SK-N-SH (cell line): ENCODE measurements around the gene TEX9. TPM values are rescaled to one million over a fixed set of nuclear protein-coding genes. Genes with fewer than 3 reads are reported as not detected.

Experiments
- CTCF ChIA-PET: fragments of 300-600, 350-600 bp; formaldehyde crosslinking; extraction: SDS; loops from one replicate; lab custom pipeline; 2021; lab: Yijun Ruan, JAX
- POLR2A ChIA-PET: fragments of 350-600 bp; sonication (Branson Sonifier 250); formaldehyde crosslinking; extraction: SDS; loops from one replicate; lab custom pipeline; 2020; ENCODE audit warnings: antibody characterized with exemption, inconsistent platforms; lab: Yijun Ruan, JAX
- DNase-seq: peaks from one replicate; pipeline ENCODE4 v3.0.0; 2012
- H2AFZ ChIP-seq: fragments of 200-600 bp; sonication (generic); 2 replicates; pipeline ENCODE4 v1.8.1; 2016; ENCODE audit warnings: antibody characterized with exemption, mild to moderate bottlenecking, low read depth
- H3F3A ChIP-seq: fragments of 200-600 bp; sonication (generic); replicated peaks from 2 replicates; pipeline ENCODE3; 2016; ENCODE audit warnings: antibody characterized with exemption, mild to moderate bottlenecking; ENCODE audit not compliant: insufficient read depth
- H3K27ac ChIP-seq, 2 experiments: fragments of 200-500 bp in 1 of 2; fragments of 200-600 bp in 1 of 2; sonication (Bioruptor generic) in 1 of 2; sonication (generic), shearing (Covaris generic) in 1 of 2; 2 replicates each; pipeline versions ENCODE4 v1.5.1 to v1.6.1; 2014 to 2016; ENCODE audit warnings: low read depth in 2 of 2, inconsistent platforms in 1 of 2, low read length in 1 of 2, mild to moderate bottlenecking in 1 of 2, mixed read lengths in 1 of 2
- H3K27me3 ChIP-seq: fragments of 200-600 bp; sonication (generic), shearing (Covaris generic); 2 replicates; pipeline ENCODE4 v1.6.1; 2016; ENCODE audit warnings: mixed run types; ENCODE audit not compliant: insufficient read depth
- H3K36me3 ChIP-seq, 2 experiments: fragments of 200-500 bp in 1 of 2; fragments of 200-600 bp in 1 of 2; sonication (Bioruptor generic) in 1 of 2; sonication (generic) in 1 of 2; replicated peaks in 1 of 2; 2 replicates each; pipeline versions ENCODE3 to v1.5.1; 2014 to 2016; ENCODE audit warnings: low read length in 1 of 2, mild to moderate bottlenecking in 1 of 2; ENCODE audit not compliant: insufficient read depth in 2 of 2, control insufficient read depth in 1 of 2
- H3K4me1 ChIP-seq, 2 experiments: fragments of 200-500 bp in 1 of 2; fragments of 200-600 bp in 1 of 2; sonication (Bioruptor generic) in 1 of 2; sonication (generic), shearing (Covaris generic) in 1 of 2; 2 replicates each; pipeline versions ENCODE4 v1.5.1 to v1.6.1; 2014 to 2016; ENCODE audit warnings: low read depth in 1 of 2, low read length in 1 of 2, mixed run types in 1 of 2; ENCODE audit not compliant: insufficient read depth in 2 of 2, control insufficient read depth in 1 of 2
- H3K4me2 ChIP-seq: fragments of 200-600 bp; sonication (generic), shearing (Covaris generic); 2 replicates; pipeline ENCODE4 v1.6.1; 2017; ENCODE audit warnings: mixed run types
- H3K4me3 ChIP-seq, 2 experiments: fragments of 200-500 bp in 1 of 2; fragments of 200-600 bp in 1 of 2; sonication (Bioruptor generic) in 1 of 2; sonication (generic), shearing (Covaris generic) in 1 of 2; 2 replicates each; pipeline versions ENCODE4 v1.5.1 to v1.8.1; 2014 to 2016; ENCODE audit warnings: low read depth in 2 of 2, inconsistent platforms in 1 of 2, low read length in 1 of 2, mild to moderate bottlenecking in 1 of 2, mixed read lengths in 1 of 2, moderate library complexity in 1 of 2
- H3K79me2 ChIP-seq: fragments of 200-600 bp; sonication (generic); 2 replicates; pipeline ENCODE4 v1.8.1; 2017; ENCODE audit warnings: mild to moderate bottlenecking; ENCODE audit not compliant: insufficient read depth
- H3K9ac ChIP-seq: fragments of 200-600 bp; sonication (generic); 2 replicates; pipeline ENCODE4 v1.6.1; 2017; ENCODE audit warnings: mixed run types
- H3K9me2 ChIP-seq: fragments of 200-600 bp; sonication (generic); 2 replicates; pipeline ENCODE4 v1.6.1; 2017; ENCODE audit warnings: mixed run types
- H3K9me3 ChIP-seq: fragments of 200-600 bp; sonication (generic); 2 replicates; pipeline ENCODE4 v1.6.1; 2017; ENCODE audit warnings: mixed run types, mild to moderate bottlenecking, moderate library complexity
- H4K20me1 ChIP-seq: fragments of 200-600 bp; sonication (generic); 2 replicates; pipeline ENCODE4 v1.6.1; 2017; ENCODE audit warnings: mild to moderate bottlenecking, mixed run types; ENCODE audit not compliant: insufficient read depth
- CHD2 ChIP-seq: fragments of 150-350 bp; IDR thresholded peaks from 2 replicates; pipeline ENCODE4 v1.6.1; 2018; ENCODE audit warnings: low read length; ENCODE audit not compliant: partially characterized antibody
- EP300 ChIP-seq, 2 experiments: IDR thresholded peaks; 2 replicates each; pipeline versions ENCODE4 v1.4.0 to v1.6.1; 2012; ENCODE audit warnings: borderline replicate concordance in 1 of 2, low read depth in 1 of 2, low read length in 1 of 2
- EZH2phosphoT487 ChIP-seq: fragments of 200-600 bp; sonication (generic); IDR thresholded peaks from 2 replicates; pipeline ENCODE4 v1.6.1; 2017; ENCODE audit warnings: low read depth, mixed run types, mild to moderate bottlenecking, antibody characterized with exemption, moderate library complexity, borderline replicate concordance
- FOXJ3 ChIP-seq: sonication (generic); formaldehyde crosslinking; IDR thresholded peaks from 2 replicates; pipeline ENCODE4 v1.5.1; 2020; ENCODE audit warnings: mild to moderate bottlenecking, missing genetic modification reagents
- GABPA ChIP-seq: IDR thresholded peaks from 2 replicates; pipeline ENCODE4 v1.4.0; 2012; ENCODE audit warnings: low read depth, mild to moderate bottlenecking
- GATA2 ChIP-seq: sonication (generic); formaldehyde crosslinking; IDR thresholded peaks from 2 replicates; pipeline ENCODE4 v1.5.0; 2020; ENCODE audit warnings: mild to moderate bottlenecking, missing genetic modification reagents
- JUND ChIP-seq: IDR thresholded peaks from 2 replicates; pipeline ENCODE4 v1.4.0; 2012
- MXI1 ChIP-seq: IDR thresholded peaks from 2 replicates; pipeline ENCODE4 v1.6.1; 2012; ENCODE audit warnings: mild to moderate bottlenecking, low read depth, low read length, improper control_type of control experiment
- RCOR1 ChIP-seq: fragments of 150-350 bp; IDR thresholded peaks from 2 replicates; pipeline ENCODE4 v1.6.1; 2017; ENCODE audit warnings: antibody characterized with exemption, low read length
- SMC3 ChIP-seq: IDR thresholded peaks from 2 replicates; pipeline ENCODE4 v1.6.1; 2012; ENCODE audit warnings: low read depth, low read length, improper control_type of control experiment
- TCF12 ChIP-seq: IDR thresholded peaks from 2 replicates; pipeline ENCODE4 v1.4.0; 2012
- YY1 ChIP-seq: IDR thresholded peaks from 2 replicates; pipeline ENCODE4 v1.4.0; 2012; ENCODE audit warnings: low read depth, mild to moderate bottlenecking
- WGBS: methylation state at CpG from one replicate; pipeline ENCODE4 v1.1.6; 2017; ENCODE audit warnings: low lambda C conversion rate; 5-methylcytosine and 5-hydroxymethylcytosine counted together
- polyA plus RNA-seq, 3 experiments: library from polyadenylated mRNA; depleted of rRNA; stranded (reverse); fragments of >200 nt; gene quantifications; 2 replicates each; pipeline ENCODE4 v1.2.3, GENCODE V29; 2012
- TF ChIP-seq, protein P1 (sequence below): IDR thresholded peaks from 2 replicates; pipeline ENCODE4 v1.4.0; 2012; ENCODE audit warnings: low read depth, borderline replicate concordance
- TF ChIP-seq, protein P2 (sequence below): fragments of 200-600 bp; sonication (generic); IDR thresholded peaks from 2 replicates; pipeline ENCODE4 v1.6.1; 2017; ENCODE audit warnings: antibody characterized with exemption, mild to moderate bottlenecking, moderate library complexity
- TF ChIP-seq, protein P3 (sequence below): IDR thresholded peaks from 2 replicates; pipeline ENCODE4 v1.4.0; 2012; ENCODE audit warnings: low read depth
- TF ChIP-seq, protein P4 (sequence below): IDR thresholded peaks from 2 replicates; pipeline ENCODE4 v1.6.1; 2012; ENCODE audit warnings: mild to moderate bottlenecking, low read depth, low read length, moderate library complexity
- TF ChIP-seq, protein P5 (sequence below): fragments of 150-350 bp; IDR thresholded peaks from 2 replicates; pipeline ENCODE4 v1.6.1; 2016; ENCODE audit warnings: mild to moderate bottlenecking, low read depth, low read length

TEX9 gene
- polyA plus RNA-seq, 1 of the 3 experiments (the other 2 are of a cell fraction) = 1.9 TPM

DNA sequence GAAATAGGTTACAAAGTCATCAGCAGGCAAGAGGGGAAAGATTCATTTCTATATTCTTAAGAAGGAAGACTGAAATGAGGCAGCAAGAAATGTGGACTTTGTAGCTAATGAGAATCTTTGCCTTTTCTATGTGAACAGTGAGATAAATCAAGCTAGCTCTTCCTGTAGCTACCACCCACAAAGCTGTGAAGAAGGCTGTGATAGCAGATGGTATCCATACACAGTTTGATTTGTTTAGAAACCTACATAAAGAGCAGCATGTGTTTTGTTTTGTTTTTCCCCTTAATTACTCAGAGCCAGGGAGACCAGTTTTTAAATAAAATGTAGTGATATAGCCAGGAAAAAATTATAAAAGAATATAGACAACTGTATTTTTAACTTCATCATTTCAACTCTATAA, 45.5 kb downstream of the TEX9 start:
- Histone ChIP-seq H3K4me3 (no peak overlapping the region), H3K27ac (no peak overlapping the region), H4K20me1 (no peaks in the 10 kb centered on the region), H3K4me1 (no peaks in the 10 kb centered on the region), H3K9ac (no peak overlapping the region), H3K4me2 (no peak overlapping the region), H3K79me2 (no peaks in the 10 kb centered on the region), H3K36me3 (peaks cover 0 to 7% of the 10 kb centered on the region in 2 experiments), H3K9me2 (no peaks in the 10 kb centered on the region), H3K9me3 (no peaks in the 10 kb centered on the region), H3K27me3 (no peaks in the 10 kb centered on the region), H2AFZ (no peak overlapping the region), H3F3A (peaks cover 3% of the 10 kb centered on the region)
- no peak for DNase-seq
- ChIA-PET POLR2A (no interaction called here), CTCF (no interaction called here)
- TF ChIP-seq, protein P1, sequence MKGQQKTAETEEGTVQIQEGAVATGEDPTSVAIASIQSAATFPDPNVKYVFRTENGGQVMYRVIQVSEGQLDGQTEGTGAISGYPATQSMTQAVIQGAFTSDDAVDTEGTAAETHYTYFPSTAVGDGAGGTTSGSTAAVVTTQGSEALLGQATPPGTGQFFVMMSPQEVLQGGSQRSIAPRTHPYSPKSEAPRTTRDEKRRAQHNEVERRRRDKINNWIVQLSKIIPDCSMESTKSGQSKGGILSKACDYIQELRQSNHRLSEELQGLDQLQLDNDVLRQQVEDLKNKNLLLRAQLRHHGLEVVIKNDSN = no peak
- no peak for TF ChIP-seq EP300 (IDR thresholded peaks at IDR 0.05; ENCODE audit: borderline replicate concordance in 1 of 2, low read depth in 1 of 2, low read length in 1 of 2)
- TF ChIP-seq EZH2phosphoT487 = no peak
- no peak for TF ChIP-seq SMC3
- TF ChIP-seq RCOR1 = no peak
- no peak for TF ChIP-seq JUND

DNA sequence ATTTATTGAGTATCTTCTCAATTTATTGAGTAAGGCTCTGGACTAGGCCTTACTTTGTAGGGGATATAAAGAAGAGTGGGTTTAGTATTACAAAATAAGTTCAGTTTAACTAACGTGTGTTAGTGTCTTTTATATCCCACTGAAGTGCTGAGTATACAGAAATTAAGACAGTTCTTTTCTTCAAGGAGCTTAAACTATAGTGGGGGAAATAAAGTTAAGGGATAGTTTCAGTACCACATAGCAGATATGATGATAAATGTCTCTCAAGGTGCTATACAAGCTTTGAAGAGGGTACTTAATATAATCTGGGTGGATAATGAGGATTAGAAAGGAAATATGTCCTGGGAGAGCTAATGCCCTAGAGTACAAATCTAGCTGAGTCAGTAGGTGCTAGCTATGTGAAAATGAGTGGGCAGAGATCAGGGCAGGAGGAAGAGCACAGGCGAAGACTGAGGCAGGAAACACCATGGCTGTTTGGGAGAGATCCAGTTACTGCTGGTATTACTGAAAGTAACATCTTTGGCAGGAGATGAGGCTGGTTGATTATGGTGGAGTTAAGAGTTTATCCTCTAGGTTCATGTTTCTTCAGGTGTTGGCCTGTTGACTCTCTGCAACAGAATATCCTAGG, 46.0 kb downstream of the TEX9 start:
- no peak overlapping the region for H2AFZ ChIP-seq
- peaks cover 3% of the 10 kb centered on the region for H3F3A ChIP-seq
- peaks cover 0 to 3% of the 10 kb centered on the region in 2 experiments for H3K36me3 ChIP-seq
- H3K4me3 ChIP-seq = no peak overlapping the region
- CTCF ChIA-PET = no interaction called here
- no peaks in the 10 kb centered on the region for H3K79me2 ChIP-seq
- no peak overlapping the region for H3K27ac ChIP-seq
- POLR2A ChIA-PET = no interaction called here
- no peaks in the 10 kb centered on the region for H4K20me1 ChIP-seq
- no peak overlapping the region for H3K4me2 ChIP-seq
- H3K4me1 ChIP-seq = no peaks in the 10 kb centered on the region
- no peak for DNase-seq
- TF ChIP-seq EP300 (IDR thresholded peaks at IDR 0.05; ENCODE audit: borderline replicate concordance in 1 of 2, low read depth in 1 of 2, low read length in 1 of 2) (no peak), GATA2 (CRISPR knock-in tag) (no peak), CHD2 (no peak), TCF12 (no peak), FOXJ3 (no peak), SMC3 (no peak), GABPA (no peak), MXI1 (no peak), YY1 (no peak)
- TF ChIP-seq, protein P2, sequence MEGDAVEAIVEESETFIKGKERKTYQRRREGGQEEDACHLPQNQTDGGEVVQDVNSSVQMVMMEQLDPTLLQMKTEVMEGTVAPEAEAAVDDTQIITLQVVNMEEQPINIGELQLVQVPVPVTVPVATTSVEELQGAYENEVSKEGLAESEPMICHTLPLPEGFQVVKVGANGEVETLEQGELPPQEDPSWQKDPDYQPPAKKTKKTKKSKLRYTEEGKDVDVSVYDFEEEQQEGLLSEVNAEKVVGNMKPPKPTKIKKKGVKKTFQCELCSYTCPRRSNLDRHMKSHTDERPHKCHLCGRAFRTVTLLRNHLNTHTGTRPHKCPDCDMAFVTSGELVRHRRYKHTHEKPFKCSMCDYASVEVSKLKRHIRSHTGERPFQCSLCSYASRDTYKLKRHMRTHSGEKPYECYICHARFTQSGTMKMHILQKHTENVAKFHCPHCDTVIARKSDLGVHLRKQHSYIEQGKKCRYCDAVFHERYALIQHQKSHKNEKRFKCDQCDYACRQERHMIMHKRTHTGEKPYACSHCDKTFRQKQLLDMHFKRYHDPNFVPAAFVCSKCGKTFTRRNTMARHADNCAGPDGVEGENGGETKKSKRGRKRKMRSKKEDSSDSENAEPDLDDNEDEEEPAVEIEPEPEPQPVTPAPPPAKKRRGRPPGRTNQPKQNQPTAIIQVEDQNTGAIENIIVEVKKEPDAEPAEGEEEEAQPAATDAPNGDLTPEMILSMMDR = no peak
- TF ChIP-seq, protein P3, sequence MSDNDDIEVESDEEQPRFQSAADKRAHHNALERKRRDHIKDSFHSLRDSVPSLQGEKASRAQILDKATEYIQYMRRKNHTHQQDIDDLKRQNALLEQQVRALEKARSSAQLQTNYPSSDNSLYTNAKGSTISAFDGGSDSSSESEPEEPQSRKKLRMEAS = no peak
- TF ChIP-seq, protein P4, sequence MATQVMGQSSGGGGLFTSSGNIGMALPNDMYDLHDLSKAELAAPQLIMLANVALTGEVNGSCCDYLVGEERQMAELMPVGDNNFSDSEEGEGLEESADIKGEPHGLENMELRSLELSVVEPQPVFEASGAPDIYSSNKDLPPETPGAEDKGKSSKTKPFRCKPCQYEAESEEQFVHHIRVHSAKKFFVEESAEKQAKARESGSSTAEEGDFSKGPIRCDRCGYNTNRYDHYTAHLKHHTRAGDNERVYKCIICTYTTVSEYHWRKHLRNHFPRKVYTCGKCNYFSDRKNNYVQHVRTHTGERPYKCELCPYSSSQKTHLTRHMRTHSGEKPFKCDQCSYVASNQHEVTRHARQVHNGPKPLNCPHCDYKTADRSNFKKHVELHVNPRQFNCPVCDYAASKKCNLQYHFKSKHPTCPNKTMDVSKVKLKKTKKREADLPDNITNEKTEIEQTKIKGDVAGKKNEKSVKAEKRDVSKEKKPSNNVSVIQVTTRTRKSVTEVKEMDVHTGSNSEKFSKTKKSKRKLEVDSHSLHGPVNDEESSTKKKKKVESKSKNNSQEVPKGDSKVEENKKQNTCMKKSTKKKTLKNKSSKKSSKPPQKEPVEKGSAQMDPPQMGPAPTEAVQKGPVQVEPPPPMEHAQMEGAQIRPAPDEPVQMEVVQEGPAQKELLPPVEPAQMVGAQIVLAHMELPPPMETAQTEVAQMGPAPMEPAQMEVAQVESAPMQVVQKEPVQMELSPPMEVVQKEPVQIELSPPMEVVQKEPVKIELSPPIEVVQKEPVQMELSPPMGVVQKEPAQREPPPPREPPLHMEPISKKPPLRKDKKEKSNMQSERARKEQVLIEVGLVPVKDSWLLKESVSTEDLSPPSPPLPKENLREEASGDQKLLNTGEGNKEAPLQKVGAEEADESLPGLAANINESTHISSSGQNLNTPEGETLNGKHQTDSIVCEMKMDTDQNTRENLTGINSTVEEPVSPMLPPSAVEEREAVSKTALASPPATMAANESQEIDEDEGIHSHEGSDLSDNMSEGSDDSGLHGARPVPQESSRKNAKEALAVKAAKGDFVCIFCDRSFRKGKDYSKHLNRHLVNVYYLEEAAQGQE = no peak
- TF ChIP-seq, protein P5, sequence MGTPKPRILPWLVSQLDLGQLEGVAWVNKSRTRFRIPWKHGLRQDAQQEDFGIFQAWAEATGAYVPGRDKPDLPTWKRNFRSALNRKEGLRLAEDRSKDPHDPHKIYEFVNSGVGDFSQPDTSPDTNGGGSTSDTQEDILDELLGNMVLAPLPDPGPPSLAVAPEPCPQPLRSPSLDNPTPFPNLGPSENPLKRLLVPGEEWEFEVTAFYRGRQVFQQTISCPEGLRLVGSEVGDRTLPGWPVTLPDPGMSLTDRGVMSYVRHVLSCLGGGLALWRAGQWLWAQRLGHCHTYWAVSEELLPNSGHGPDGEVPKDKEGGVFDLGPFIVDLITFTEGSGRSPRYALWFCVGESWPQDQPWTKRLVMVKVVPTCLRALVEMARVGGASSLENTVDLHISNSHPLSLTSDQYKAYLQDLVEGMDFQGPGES = no peak
- H3K9ac ChIP-seq = no peak overlapping the region
- H3K9me3 ChIP-seq = no peaks in the 10 kb centered on the region
- H3K27me3 ChIP-seq = no peaks in the 10 kb centered on the region
- WGBS = 97% methylated on average over 2 of the region's 2 CpGs
- H3K9me2 ChIP-seq = no peaks in the 10 kb centered on the region
